NCI-H82 treated with DMSO at 0.1 percent for 48 hours (cell line): ENCODE results near the gene CCDC30.
"Not testable (repeated sequence)": the region's sequence is repeated elsewhere in the genome, so short reads cannot be mapped to it uniquely, and the experiment has no call there.

Experiments
- DNase-seq: peaks from one replicate; lab custom pipeline; 2025; ENCODE audit not compliant: unreplicated experiment; lab: John Stamatoyannopoulos, UW

Gene CCDC30

GRCh38 chr1:42646056-42646455 is 183.0 kb downstream of the CCDC30 start:
- no peak for DNase-seq

GRCh38 chr1:42657201-42657600 is 194.1 kb downstream of the CCDC30 start:
- no peak for DNase-seq

DNA sequence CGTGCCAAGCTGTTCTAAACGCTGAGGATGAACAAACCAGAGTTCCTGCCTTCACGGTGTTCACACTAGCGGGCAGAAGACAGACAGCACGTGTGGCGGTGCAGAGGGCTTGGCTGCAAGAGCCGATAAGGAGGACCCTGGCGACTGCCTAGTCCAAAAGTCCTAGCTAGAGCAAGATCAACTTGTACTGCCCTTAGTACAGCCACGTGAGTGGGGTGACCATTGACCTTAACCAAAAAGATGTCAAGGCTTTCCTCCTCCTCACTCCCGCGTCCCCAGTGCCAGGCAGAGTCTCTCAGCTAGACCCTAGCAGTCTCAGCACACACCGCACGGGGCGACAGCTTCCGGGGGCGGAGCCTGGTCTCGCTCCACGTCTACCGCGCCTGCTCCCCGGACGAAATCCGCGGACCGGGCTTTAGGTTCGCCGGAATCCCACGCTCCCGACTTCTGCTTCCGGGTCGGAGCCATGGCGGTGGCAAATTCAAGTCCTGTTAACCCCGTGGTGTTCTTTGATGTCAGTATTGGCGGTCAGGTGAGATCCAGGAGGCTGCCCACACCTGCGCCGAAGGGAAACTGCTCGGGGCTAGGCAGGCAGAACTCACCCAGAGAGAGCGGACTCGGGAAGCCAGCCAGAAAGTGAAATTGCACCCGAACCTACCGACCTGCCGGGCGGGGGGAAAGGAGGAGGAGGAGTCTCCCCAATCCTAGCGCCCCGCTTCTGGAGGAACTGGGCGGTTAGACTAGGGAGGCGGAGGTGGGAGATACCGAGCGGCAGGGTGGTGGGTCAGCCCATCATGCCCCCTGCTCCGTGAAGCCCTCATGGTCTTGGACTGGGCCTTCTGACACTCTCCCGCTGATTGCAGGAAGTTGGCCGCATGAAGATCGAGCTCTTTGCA is 195.1 kb downstream of the CCDC30 start, which contains the start of gene PPIH:
Gene PPIH (plus strand): TSS at position 443 of the 896 bp plus-strand sequence. CDS start 24 bp downstream, at position 467.
- peak; percentile 91 for DNase-seq

DNA sequence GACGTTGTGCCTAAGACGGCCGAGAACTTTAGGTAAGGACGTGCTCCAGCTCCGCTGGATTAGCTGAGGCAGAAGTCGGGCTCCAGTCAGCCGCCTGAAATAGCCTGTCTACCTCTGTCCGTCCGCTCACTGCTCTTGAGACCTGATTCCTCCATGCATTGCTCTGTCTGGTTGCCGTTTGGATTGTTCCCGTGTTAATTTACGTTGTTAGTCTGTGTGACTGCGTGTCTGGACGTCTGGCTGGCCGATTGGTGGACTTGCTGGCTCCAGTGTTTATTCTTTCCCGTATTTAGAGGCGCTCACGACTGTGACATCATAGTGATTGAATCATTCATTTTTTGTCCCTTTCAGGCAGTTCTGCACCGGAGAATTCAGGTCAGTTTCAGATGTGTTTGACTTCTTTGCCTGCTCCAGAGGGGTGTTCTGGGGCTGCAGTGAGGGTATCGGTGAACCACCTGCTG is 195.8 kb downstream of the CCDC30 start:
- no peak for DNase-seq

- DNase-seq = no peak
These were observed 197.9 kb downstream of the CCDC30 start for GRCh38 chr1:42660907-42661500.

GRCh38 chr1:42669936-42670335 is 206.8 kb downstream of the CCDC30 start:
- no peak for DNase-seq

DNA sequence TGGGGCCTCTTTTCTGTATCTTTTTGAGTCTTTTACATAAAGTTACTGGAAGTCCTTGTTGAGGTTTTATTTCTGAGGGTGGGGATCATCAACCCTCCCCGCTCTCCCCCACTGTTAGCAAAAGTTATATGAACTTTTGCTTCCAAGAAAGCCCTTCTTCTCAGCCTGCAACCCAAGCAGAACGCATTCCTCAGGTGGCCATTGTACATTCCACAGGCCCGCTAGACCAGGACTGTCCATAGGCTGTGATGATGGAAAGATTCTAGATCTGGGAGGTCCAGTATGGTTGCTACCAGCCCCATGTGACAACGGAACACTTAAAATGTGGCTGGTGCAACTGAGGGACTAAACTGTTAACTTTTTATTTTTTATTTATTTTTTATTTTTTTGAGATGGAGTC is 207.3 kb downstream of the CCDC30 start:
- no peak for DNase-seq

DNA sequence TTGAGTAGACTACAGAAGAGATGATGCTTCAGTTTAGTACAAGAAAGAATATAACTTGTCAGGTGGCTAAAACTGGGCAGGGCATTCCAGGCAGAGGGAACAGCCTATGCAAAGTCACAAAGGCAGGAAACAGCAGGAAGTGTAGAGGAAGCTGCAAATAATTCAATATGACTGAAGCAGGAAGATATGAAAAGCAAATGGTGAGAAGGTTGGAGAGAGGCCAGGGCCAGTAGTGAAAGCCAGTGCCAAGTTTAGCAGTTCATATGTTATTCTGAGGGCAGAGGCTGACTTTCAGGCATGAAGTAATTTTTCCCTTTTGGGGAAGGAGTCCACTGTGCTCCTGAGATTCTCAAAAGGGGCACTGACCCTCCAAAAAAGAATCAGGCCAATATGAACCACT is 211.1 kb downstream of the CCDC30 start:
- DNase-seq = no peak

DNA sequence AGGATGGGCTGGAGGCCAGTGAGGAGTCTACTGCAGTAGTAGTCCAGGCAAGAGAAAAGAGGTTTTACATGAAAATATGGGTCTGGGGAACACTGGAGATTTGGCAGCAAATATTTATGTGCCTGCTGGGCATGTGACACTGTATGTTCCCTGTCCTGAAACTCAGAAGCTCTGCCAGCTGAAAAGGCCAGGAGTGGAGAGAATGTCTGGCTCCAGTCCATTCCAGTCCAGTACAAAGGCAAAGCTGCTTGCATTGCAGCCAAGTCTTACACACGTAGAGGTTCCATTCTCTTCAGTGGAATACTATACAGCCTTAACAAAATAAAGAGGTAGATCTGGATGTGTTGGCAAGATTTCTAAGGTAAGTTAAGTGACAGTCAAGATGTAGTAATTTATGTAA is 211.6 kb downstream of the CCDC30 start:
- no peak for DNase-seq

GRCh38 chr1:42675467-42675866 is 212.4 kb downstream of the CCDC30 start:
- no peak for DNase-seq

DNA sequence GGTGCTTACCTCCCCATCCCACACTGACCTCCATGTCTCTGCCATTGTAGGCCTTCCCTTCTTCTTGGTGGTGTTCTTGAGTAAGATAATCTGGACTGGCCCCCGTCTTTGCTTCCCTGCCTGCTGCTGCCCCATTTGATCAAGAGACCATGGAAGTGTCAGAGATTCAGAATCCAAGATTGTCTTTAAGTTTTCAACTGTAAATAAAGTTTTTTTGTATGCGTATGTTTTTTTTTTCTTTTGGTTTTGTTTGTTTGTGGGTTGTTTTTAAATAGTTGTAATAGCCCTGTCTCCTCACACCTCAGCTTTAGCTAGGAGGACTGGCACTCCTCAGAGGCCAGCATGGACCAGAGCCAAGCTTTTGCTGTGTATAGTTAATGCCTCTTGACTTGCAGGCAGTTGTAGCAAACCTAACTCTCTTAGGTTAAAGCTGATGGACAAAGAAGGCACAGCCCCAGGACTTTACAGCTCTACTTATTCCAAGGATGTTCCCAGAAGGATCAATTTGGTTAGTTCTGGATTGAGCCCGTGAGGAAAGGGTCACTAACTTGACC is 213.5 kb downstream of the CCDC30 start:
- no peak for DNase-seq

GRCh38 chr1:42679364-42679983 is 216.4 kb downstream of the CCDC30 start:
- no peak for DNase-seq

DNA sequence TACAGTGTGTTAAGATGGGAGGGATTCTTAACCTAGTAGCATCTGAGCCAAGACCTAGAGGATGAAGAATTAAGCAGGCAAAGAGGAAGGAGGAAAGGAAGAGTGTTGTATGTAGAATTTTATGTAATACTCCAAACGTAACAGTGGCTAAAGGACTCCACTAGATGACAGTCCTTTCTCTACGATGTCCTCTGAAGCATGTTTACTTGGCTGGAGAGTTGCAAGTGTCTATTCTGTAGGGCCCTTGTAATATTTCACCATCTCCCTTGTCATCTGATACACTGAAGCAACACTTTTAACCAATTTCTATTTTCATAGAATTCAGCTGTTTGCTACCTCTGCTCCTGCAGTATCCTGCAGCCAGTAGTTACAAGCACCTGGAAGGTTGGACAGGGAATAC is 217.0 kb downstream of the CCDC30 start:
- DNase-seq = no peak

GRCh38 chr1:42680921-42681683 is 218.0 kb downstream of the CCDC30 start:
- no peak for DNase-seq

GRCh38 chr1:42681741-42682483 is 218.8 kb downstream of the CCDC30 start, which contains the start of gene YBX1:
YBX1 (plus strand) TSS chr1:42682418; CDS start chr1:42682566, 148 bp downstream.
- peak; percentile 99 for DNase-seq

GRCh38 chr1:42682484-42682738 is 219.3 kb downstream of the CCDC30 start:
- not testable (repeated sequence) for DNase-seq

- no peak for DNase-seq
These were observed 219.8 kb downstream of the CCDC30 start for GRCh38 chr1:42682739-42683531.

DNA sequence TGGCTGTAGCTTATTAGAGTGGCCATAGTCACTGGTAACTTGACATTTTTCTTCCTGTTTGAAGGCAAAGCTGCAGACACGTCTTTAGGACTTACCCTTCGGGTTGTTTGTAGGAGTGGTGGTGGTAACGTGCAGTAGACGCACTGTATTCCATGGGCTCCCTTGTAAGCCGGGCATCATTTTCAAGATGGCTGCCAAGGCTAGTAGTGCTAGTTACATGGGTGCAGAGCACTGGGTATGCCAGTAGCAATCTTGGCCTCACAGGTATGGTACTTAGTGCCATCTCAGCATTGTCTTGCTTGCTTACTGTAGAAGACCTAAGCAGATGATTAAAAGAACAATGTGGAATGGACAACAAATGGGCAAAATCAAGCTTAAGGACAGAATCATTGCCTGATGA is 221.1 kb downstream of the CCDC30 start:
- no peak for DNase-seq

GRCh38 chr1:42686418-42686817 is 223.3 kb downstream of the CCDC30 start:
- DNase-seq = no peak
